Heart left ventricle (tissue), 16 donors: Measurements from ENCODE around the gene KRT36. TPM values are rescaled to one million over a fixed set of nuclear protein-coding genes. Genes with fewer than 3 reads are reported as not detected.

Experiments used
- ATAC-seq, 4 donors: fragments of 200-7000 bp; cut with Tn5 transposase; one replicate each; pipeline ENCODE4 v1.9.1; 2020 to 2022; ENCODE audit warnings: moderate library complexity in 4 of 4, mild to moderate bottlenecking in 3 of 4, moderate number of reproducible peaks in 1 of 4
- DNase-seq, 5 donors: peaks; one replicate each; pipeline ENCODE4 v3.0.0-alpha.2; 2020
- H3K27ac ChIP-seq, 12 donors: fragments of 200-600 bp; sonication (generic) in 4 of 12; one replicate each; pipeline versions ENCODE4 v1.5.0 to v1.8.0; 2016 to 2022; ENCODE audit warnings: mild to moderate bottlenecking in 2 of 12
- H3K27me3 ChIP-seq, 9 donors: fragments of 200-600 bp; sonication (generic) in 2 of 9; one replicate each; pipeline versions ENCODE4 v1.5.1 to v1.8.0; 2016 to 2022; ENCODE audit warnings: mild to moderate bottlenecking in 3 of 9
- H3K36me3 ChIP-seq, 9 donors: fragments of 200-600 bp; sonication (generic) in 2 of 9; one replicate each; pipeline versions ENCODE4 v1.5.0 to v1.8.0; 2018 to 2022; ENCODE audit warnings: mild to moderate bottlenecking in 2 of 9
- H3K4me1 ChIP-seq, 12 donors: fragments of 200-600 bp; sonication (generic) in 4 of 12; one replicate each; pipeline versions ENCODE4 v1.5.0 to v1.8.0; 2016 to 2022; ENCODE audit warnings: mild to moderate bottlenecking in 3 of 12
- H3K4me3 ChIP-seq, 12 donors: fragments of 200-600 bp; sonication (generic) in 4 of 12; one replicate each; pipeline versions ENCODE4 v1.5.0 to v1.8.0; 2017 to 2022; ENCODE audit warnings: mild to moderate bottlenecking in 9 of 12, moderate library complexity in 4 of 12
- H3K9me3 ChIP-seq, 12 donors: fragments of 200-600 bp; sonication (generic) in 4 of 12; one replicate each; pipeline versions ENCODE4 v1.5.0 to v1.8.0; 2016 to 2022; ENCODE audit warnings: mild to moderate bottlenecking in 1 of 12
- POLR2A ChIP-seq, 2 donors: fragments of 450-650 bp; IDR thresholded peaks; one replicate each; pipeline ENCODE4 v1.6.1; 2017; ENCODE audit warnings: antibody characterized with exemption in 2 of 2, mild to moderate bottlenecking in 2 of 2, moderate library complexity in 2 of 2
- WGBS, 4 donors: extraction: QIAGEN DNeasy Blood & Tissue Kit in 2 of 4; methylation state at CpG; one replicate each; pipeline versions ENCODE4 v1.1.5 to v1.1.7; 2013 to 2018; 5-methylcytosine and 5-hydroxymethylcytosine counted together
- intact Hi-C, 10 donors: fragments of 100-400 bp; cut with DNase I; formaldehyde crosslinking; loops; one replicate each; pipeline versions ENCODE4 v1.11.1 to v1.14.2; 2022
- polyA plus RNA-seq, 2 donors: library from polyadenylated mRNA; stranded (reverse); fragments of 200-250 nt; gene quantifications; one replicate each; pipeline ENCODE4 v1.2.3, GENCODE V29; 2013
- total RNA-seq, 9 donors: library from RNA; depleted of rRNA in 2 of 9; stranded (reverse); fragments of >200 nt in 2 of 9; fragmentation: NEBNext Ultra II Directional in 3 of 9; extraction: Animal tissue kit (Norgen Biotek cat#: 25700) in 3 of 9; gene quantifications; one replicate each; pipeline versions ENCODE4 v1.1.0 to v1.2.4, GENCODE V29; 2016 to 2023
- TF ChIP-seq, protein P1 (sequence below), 12 donors: fragments of 200-600 bp; sonication (generic) in 4 of 12; IDR thresholded peaks; one replicate each; pipeline versions ENCODE4 v1.5.0 to v1.8.0; 2018 to 2022; ENCODE audit warnings: antibody characterized with exemption in 12 of 12, mild to moderate bottlenecking in 5 of 12
- donor health status: ischemic (EF 13 %, LVEDD 7.1; RV severe dilation, severe dysfunction).
- donor health status: healthy with polysubstance abuse.
- donor health status: DM: no; HTN: yes; CAD: no.
- donor health status: DM: no; HTN: no; CAD: no.
- donor health status: ischemic (EF 25% LVEDD 6.9; RV normal size, moderate dysfunction).
- donor health status: ischemic (EF 25% LVEDD 5.7; RV mildly dilated, moderate dysfunction).
- donor health status: healthy.
- donor health status: DM: yes; HTN: yes; CAD: no.
- donor health status: ischemic (EF 35%, LVEDD 5.7; RV mildly dilated, moderate dysfunction).
- donor health status: nonischemic (EF 11% LVEDD 7.7; RV severe dilation, severe dysfunction).
- donor health status: DM: yes; HTN: yes; CAD: no.
- donor health status: PGD.
- donor health status: ischemic (EF 29% LVEDD 5.4; RV normal size, mild dysfunction).
- donor health status: nonischemic (EF 23%, LVEDD 6.1; RV moderate dilation, normal function).

The KRT36 gene
- total and polyA plus RNA-seq, 11 donors: not detected

DNA sequence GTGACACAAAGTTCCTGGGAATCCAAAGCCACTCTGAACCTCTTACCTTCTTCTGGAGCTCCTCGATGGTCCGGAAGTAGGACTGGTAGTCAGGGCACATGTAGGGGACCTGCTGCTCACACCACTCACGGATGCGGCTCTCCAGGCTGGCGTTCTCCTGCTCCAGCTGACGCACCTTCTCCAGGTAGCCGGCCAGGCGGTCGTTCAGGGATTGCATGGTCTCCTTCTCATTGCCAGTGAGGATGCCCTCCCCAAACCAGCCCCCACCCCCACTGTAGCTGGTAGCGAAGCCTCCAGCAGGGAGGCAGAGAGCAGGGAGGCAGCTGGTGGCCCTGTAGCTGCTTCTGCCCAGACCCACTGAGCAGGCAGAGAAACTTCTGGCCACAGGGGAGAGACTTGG, 9.1 kb downstream of the KRT36 start:
- Histone ChIP-seq H3K27me3 (peaks cover 0 to 12% (median 0%) of the 10 kb centered on the region in 9 donors), H3K4me3 (no peak overlapping the region), H3K36me3 (no peaks in the 10 kb centered on the region), H3K9me3 (no peaks in the 10 kb centered on the region), H3K4me1 (peaks cover 0 to under 1% (median 0%) of the 10 kb centered on the region in 12 donors), H3K27ac (no peak overlapping the region)
- no peak for ATAC-seq
- DNase-seq: no peak
- intact Hi-C loops: no loop called here
- WGBS, 4 donors: 94 to 98% (median 96%) methylated on average over 9 to 10 of the region's 10 CpGs
- TF ChIP-seq, protein P1, sequence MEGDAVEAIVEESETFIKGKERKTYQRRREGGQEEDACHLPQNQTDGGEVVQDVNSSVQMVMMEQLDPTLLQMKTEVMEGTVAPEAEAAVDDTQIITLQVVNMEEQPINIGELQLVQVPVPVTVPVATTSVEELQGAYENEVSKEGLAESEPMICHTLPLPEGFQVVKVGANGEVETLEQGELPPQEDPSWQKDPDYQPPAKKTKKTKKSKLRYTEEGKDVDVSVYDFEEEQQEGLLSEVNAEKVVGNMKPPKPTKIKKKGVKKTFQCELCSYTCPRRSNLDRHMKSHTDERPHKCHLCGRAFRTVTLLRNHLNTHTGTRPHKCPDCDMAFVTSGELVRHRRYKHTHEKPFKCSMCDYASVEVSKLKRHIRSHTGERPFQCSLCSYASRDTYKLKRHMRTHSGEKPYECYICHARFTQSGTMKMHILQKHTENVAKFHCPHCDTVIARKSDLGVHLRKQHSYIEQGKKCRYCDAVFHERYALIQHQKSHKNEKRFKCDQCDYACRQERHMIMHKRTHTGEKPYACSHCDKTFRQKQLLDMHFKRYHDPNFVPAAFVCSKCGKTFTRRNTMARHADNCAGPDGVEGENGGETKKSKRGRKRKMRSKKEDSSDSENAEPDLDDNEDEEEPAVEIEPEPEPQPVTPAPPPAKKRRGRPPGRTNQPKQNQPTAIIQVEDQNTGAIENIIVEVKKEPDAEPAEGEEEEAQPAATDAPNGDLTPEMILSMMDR (IDR thresholded peaks at IDR 0.05): no peak
- no peak for TF ChIP-seq POLR2A (IDR thresholded peaks at IDR 0.05)

- DNase-seq: no peak
- intact Hi-C loops: no loop called here
- Histone ChIP-seq H3K27ac (no peak overlapping the region), H3K4me3 (no peak overlapping the region), H3K9me3 (no peaks in the 10 kb centered on the region), H3K27me3 (peaks cover 0 to 12% (median 0%) of the 10 kb centered on the region in 9 donors), H3K4me1 (peaks cover 0 to 4% (median 0%) of the 10 kb centered on the region in 12 donors), H3K36me3 (no peaks in the 10 kb centered on the region)
- no peak for ATAC-seq
- WGBS, 4 donors: 49 to 65% (median 61%) methylated on average over 2 of the region's 2 CpGs
- TF ChIP-seq, protein P1 (IDR thresholded peaks at IDR 0.05): no peak
- TF ChIP-seq POLR2A (IDR thresholded peaks at IDR 0.05): no peak
Measured at GRCh38 chr17:41480136-41480535, 9.6 kb downstream of the KRT36 start.

GRCh38 chr17:41478237-41478636, 11.5 kb downstream of the KRT36 start:
- H3K4me1 ChIP-seq: peaks cover 0 to 8% (median 0%) of the 10 kb centered on the region in 12 donors
- WGBS, 4 donors: 86 to 91% (median 89%) methylated on average over 3 to 8 of the region's 8 CpGs
- intact Hi-C loops: no loop called here

GRCh38 chr17:41476866-41477815, 12.6 kb downstream of the KRT36 start:
- Histone ChIP-seq H3K9me3 (peaks cover 0 to 4% (median 0%) of the 10 kb centered on the region in 12 donors), H3K4me1 (peaks cover 0 to 8% (median 0%) of the 10 kb centered on the region in 12 donors), H3K4me3 (no peak overlapping the region), H3K36me3 (no peaks in the 10 kb centered on the region), H3K27ac (no peak overlapping the region), H3K27me3 (no peaks in the 10 kb centered on the region)
- ATAC-seq: no peak
- intact Hi-C loops: no loop called here
- DNase-seq: no peak
- 85 to 89% (median 88%) methylated on average over 22 of the region's 22 CpGs for WGBS, 4 donors
- TF ChIP-seq POLR2A (IDR thresholded peaks at IDR 0.05): no peak
- TF ChIP-seq, protein P1 (IDR thresholded peaks at IDR 0.05): no peak

More at GRCh38 chr17:41478237-41478636, 11.5 kb downstream of the KRT36 start:
- Histone ChIP-seq H3K36me3 (no peaks in the 10 kb centered on the region), H3K27ac (no peak overlapping the region), H3K4me3 (no peak overlapping the region), H3K27me3 (peaks cover 0 to 6% (median 0%) of the 10 kb centered on the region in 9 donors), H3K9me3 (no peaks in the 10 kb centered on the region)
- no peak for TF ChIP-seq POLR2A (IDR thresholded peaks at IDR 0.05)
- TF ChIP-seq, protein P1 (IDR thresholded peaks at IDR 0.05): no peak
- no peak for ATAC-seq
- DNase-seq: no peak
